Ovary (tissue), 9 donors: ENCODE results near the gene RNF144B. TPM values are rescaled to one million over a fixed set of nuclear protein-coding genes. Genes with fewer than 3 reads are reported as not detected.
"Not testable (repeated sequence)": the region's sequence is repeated elsewhere in the genome, so short reads cannot be mapped to it uniquely, and the experiment has no call there.

ENCODE experiments used
- DNase-seq, 5 donors: peaks; one replicate each; pipeline ENCODE4 v3.0.0-alpha.2; 2019 to 2020
- H3K27ac ChIP-seq, 2 donors: fragments of 200-600 bp; one replicate each; pipeline versions ENCODE4 v1.5.1 to v1.8.0; 2019 to 2022
- H3K27me3 ChIP-seq: fragments of 200-600 bp; one replicate; pipeline ENCODE4 v1.8.0; 2022
- H3K36me3 ChIP-seq: fragments of 200-600 bp; sonication (generic); one replicate; pipeline ENCODE4 v1.5.1; 2019
- H3K4me1 ChIP-seq: one replicate; pipeline ENCODE4 v1.8.1; 2013; ENCODE audit warnings: mild to moderate bottlenecking, moderate library complexity; ENCODE audit not compliant: insufficient read depth
- H3K4me3 ChIP-seq: fragments of 200-600 bp; sonication (generic); one replicate; pipeline ENCODE4 v1.5.1; 2017
- H3K9me3 ChIP-seq, 2 donors: fragments of 200-600 bp in 1 of 2; sonication (generic) in 1 of 2; one replicate each; pipeline versions ENCODE4 v1.5.1 to v1.8.1; 2013 to 2019; ENCODE audit warnings: mild to moderate bottlenecking in 1 of 2, moderate library complexity in 1 of 2
- EP300 ChIP-seq: sonication (generic); formaldehyde crosslinking; IDR thresholded peaks from one replicate; pipeline ENCODE4 v1.6.1; 2017; ENCODE audit warnings: antibody characterized with exemption
- POLR2A ChIP-seq: fragments of 450-650 bp; IDR thresholded peaks from one replicate; pipeline ENCODE4 v1.6.1; 2017; ENCODE audit warnings: antibody characterized with exemption, mild to moderate bottlenecking, moderate library complexity
- WGBS, 3 donors: extraction: QIAGEN DNeasy Blood & Tissue Kit in 1 of 3; methylation state at CpG; one replicate each; pipeline versions ENCODE4 v1.1.5 to v1.1.7; 2013 to 2017; 5-methylcytosine and 5-hydroxymethylcytosine counted together
- intact Hi-C, 4 donors: fragments of 100-400 bp; cut with DNase I; formaldehyde crosslinking; loops; one replicate each; pipeline versions ENCODE4 v1.11.0 to v1.15.1; 2022 to 2023
- polyA plus RNA-seq, 2 donors: library from polyadenylated mRNA; stranded (reverse); fragments of 200-250 nt in 1 of 2; fragments of 350-450 nt in 1 of 2; fragmentation: Illumina TruSeq in 1 of 2; extraction: RNeasy Lipid Tissue Mini Kit (QIAGEN cat#74804) in 1 of 2; gene quantifications; one replicate each; pipeline ENCODE4 v1.2.3, GENCODE V29; 2013 to 2014
- total RNA-seq, 7 donors: library from RNA; depleted of rRNA in 2 of 7; stranded (reverse); fragments of >200 nt in 2 of 7; fragmentation: NEBNext Ultra II Directional in 3 of 7; extraction: Animal tissue kit (Norgen Biotek cat#: 25700) in 3 of 7; gene quantifications; one replicate each; pipeline versions ENCODE4 v1.1.0 to v1.2.4, GENCODE V29; 2016 to 2023
- TF ChIP-seq, protein P1 (sequence below), 3 donors: fragments of 450-650 bp in 2 of 3; fragments of 200-600 bp in 1 of 3; IDR thresholded peaks; one replicate each; pipeline versions ENCODE4 v1.5.1 to v1.8.0; 2016 to 2022; ENCODE audit warnings: antibody characterized with exemption in 3 of 3, mild to moderate bottlenecking in 1 of 3
- donor health status: DM: no; HTN: no; CAD: no; lungs with moderate emphysema.
- donor health status: DM: no; HTN: no; CAD: no.
- donor health status: Bipolar disorder and iron deficiency.
- donor health status: DM: yes; HTN: yes; CAD: no.
- donor health status: DM: no; HTN: no; CAD: no.
- donor health status: DM: yes; HTN: yes; CAD: no.

Gene RNF144B
- total and polyA plus RNA-seq, 9 donors: 2.5 to 18.7 (median 4.0) TPM

GRCh38 chr6:18447552-18447951 is 60.4 kb downstream of the RNF144B start:
- no peak overlapping the region for H3K27ac ChIP-seq
- DNase-seq: no peak
- TF ChIP-seq POLR2A (no peak), EP300 (no peak)
- TF ChIP-seq, protein P1, sequence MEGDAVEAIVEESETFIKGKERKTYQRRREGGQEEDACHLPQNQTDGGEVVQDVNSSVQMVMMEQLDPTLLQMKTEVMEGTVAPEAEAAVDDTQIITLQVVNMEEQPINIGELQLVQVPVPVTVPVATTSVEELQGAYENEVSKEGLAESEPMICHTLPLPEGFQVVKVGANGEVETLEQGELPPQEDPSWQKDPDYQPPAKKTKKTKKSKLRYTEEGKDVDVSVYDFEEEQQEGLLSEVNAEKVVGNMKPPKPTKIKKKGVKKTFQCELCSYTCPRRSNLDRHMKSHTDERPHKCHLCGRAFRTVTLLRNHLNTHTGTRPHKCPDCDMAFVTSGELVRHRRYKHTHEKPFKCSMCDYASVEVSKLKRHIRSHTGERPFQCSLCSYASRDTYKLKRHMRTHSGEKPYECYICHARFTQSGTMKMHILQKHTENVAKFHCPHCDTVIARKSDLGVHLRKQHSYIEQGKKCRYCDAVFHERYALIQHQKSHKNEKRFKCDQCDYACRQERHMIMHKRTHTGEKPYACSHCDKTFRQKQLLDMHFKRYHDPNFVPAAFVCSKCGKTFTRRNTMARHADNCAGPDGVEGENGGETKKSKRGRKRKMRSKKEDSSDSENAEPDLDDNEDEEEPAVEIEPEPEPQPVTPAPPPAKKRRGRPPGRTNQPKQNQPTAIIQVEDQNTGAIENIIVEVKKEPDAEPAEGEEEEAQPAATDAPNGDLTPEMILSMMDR (IDR thresholded peaks at IDR 0.05): no peak
- H3K4me1 ChIP-seq: no peaks in the 10 kb centered on the region
- no peaks in the 10 kb centered on the region for H3K36me3 ChIP-seq
- intact Hi-C loops: no loop called here
- no peaks in the 10 kb centered on the region for H3K27me3 ChIP-seq
- no peaks in the 10 kb centered on the region for H3K9me3 ChIP-seq
- no peak overlapping the region for H3K4me3 ChIP-seq
- 76 to 84% (median 79%) methylated on average over 2 of the region's 2 CpGs for WGBS, 3 donors

DNA sequence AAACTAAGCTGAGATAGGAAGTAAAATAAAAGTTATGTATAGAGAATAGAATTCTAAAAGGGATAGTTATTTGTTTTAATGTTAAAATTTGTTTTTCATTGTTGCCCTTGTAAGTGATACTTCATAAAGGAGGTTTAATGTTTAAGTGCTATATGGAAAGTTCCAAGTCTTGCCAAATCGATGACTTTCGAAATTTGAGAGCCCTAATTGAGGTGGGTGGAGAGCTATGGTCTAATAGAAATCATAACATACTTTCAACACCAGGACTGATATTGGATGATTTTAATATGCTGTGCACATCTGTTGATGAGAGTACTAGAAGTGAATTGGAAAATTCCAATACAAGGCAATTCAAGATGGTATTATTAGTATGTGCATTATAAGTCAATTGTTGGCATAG is 64.6 kb downstream of the RNF144B start:
- Histone ChIP-seq H3K4me3 (no peak overlapping the region), H3K36me3 (no peaks in the 10 kb centered on the region), H3K27me3 (no peaks in the 10 kb centered on the region), H3K9me3 (no peaks in the 10 kb centered on the region), H3K4me1 (no peaks in the 10 kb centered on the region), H3K27ac (no peak overlapping the region)
- intact Hi-C loops: no loop called here
- DNase-seq: no peak
- TF ChIP-seq EP300 (no peak), POLR2A (no peak)
- TF ChIP-seq, protein P1 (IDR thresholded peaks at IDR 0.05): no peak
- WGBS, 3 donors: 84 to 88% (median 84%) methylated on average over 2 of the region's 2 CpGs

- intact Hi-C loops: no loop called here
- no peaks in the 10 kb centered on the region for H3K27me3 ChIP-seq
- WGBS, 3 donors: 65 to 78% (median 68%) methylated on average over 4 of the region's 4 CpGs
- TF ChIP-seq POLR2A: no peak
- TF ChIP-seq, protein P1 (IDR thresholded peaks at IDR 0.05): no peak
- no peak for TF ChIP-seq EP300
- DNase-seq: no peak
- no peaks in the 10 kb centered on the region for H3K36me3 ChIP-seq
- H3K4me3 ChIP-seq: no peak overlapping the region
- no peaks in the 10 kb centered on the region for H3K9me3 ChIP-seq
- H3K4me1 ChIP-seq: no peaks in the 10 kb centered on the region
- no peak overlapping the region for H3K27ac ChIP-seq
Observed at GRCh38 chr6:18454446-18454845, 67.3 kb downstream of the RNF144B start.

GRCh38 chr6:18457065-18457737 is 70.1 kb downstream of the RNF144B start:
- TF ChIP-seq EP300 (no peak), POLR2A (no peak)
- TF ChIP-seq, protein P1 (IDR thresholded peaks at IDR 0.05): no peak
- 63 to 74% (median 70%) methylated on average over 10 of the region's 10 CpGs for WGBS, 3 donors
- no peak overlapping the region for H3K4me3 ChIP-seq
- intact Hi-C loops: no loop called here
- no peaks in the 10 kb centered on the region for H3K27me3 ChIP-seq
- no peak for DNase-seq
- H3K9me3 ChIP-seq: no peaks in the 10 kb centered on the region
- H3K36me3 ChIP-seq: no peaks in the 10 kb centered on the region
- no peaks in the 10 kb centered on the region for H3K4me1 ChIP-seq
- no peak overlapping the region for H3K27ac ChIP-seq

GRCh38 chr6:18458086-18458485 is 70.9 kb downstream of the RNF144B start:
- H3K27me3 ChIP-seq, H3K4me1 ChIP-seq, H3K27ac ChIP-seq, DNase-seq, intact Hi-C loops, H3K4me3 ChIP-seq, H3K36me3 ChIP-seq, H3K9me3 ChIP-seq: not testable (repeated sequence)
- WGBS, 3 donors: 84 to 89% (median 88%) methylated on average over 6 of the region's 6 CpGs
